Activated CD4-positive, alpha-beta memory T cell treated with anti-CD3 and anti-CD28 coated beads, Interleukin-2, amount 10 ng/mL, durations not matched to agents 7 days and 5 days (primary cell): Measurements from ENCODE around the gene RNF225. TPM values are rescaled to one million over a fixed set of nuclear protein-coding genes. Genes with fewer than 3 reads are reported as not detected.
A peak's percentile ranks its signal among the peaks of the same experiment; 100 is the strongest.

Experiments used
- CTCF ChIA-PET: fragments of 350-600 bp; sonication (Branson Sonifier 250); formaldehyde crosslinking; loops from one replicate; lab custom pipeline; 2021; ENCODE audit warnings: antibody characterized with exemption, inconsistent platforms; lab: Charles Lee
- POLR2A ChIA-PET: fragments of 350-600 bp; sonication (Branson Sonifier 250); formaldehyde crosslinking; loops from one replicate; lab custom pipeline; 2021; ENCODE audit warnings: antibody characterized with exemption; lab: Charles Lee
- DNase-seq: peaks from one replicate; pipeline ENCODE4 v3.0.0-alpha.2; 2020
- H3K27ac Mint-ChIP-seq: one replicate; pipeline ENCODE4 v1.8.0; 2021; ENCODE audit warnings: mild to moderate bottlenecking, mixed read lengths
- H3K27me3 Mint-ChIP-seq: one replicate; pipeline ENCODE4 v1.8.0; 2021; ENCODE audit warnings: mixed read lengths
- H3K36me3 Mint-ChIP-seq: one replicate; pipeline ENCODE4 v1.8.0; 2021; ENCODE audit warnings: low read depth, mixed read lengths
- H3K4me1 Mint-ChIP-seq: one replicate; pipeline ENCODE4 v1.8.0; 2021; ENCODE audit warnings: mixed read lengths
- H3K4me3 Mint-ChIP-seq: one replicate; pipeline ENCODE4 v1.8.0; 2021; ENCODE audit warnings: mild to moderate bottlenecking, mixed read lengths
- H3K9me3 Mint-ChIP-seq: one replicate; pipeline ENCODE4 v1.8.0; 2021; ENCODE audit warnings: mixed read lengths
- total RNA-seq, 2 experiments: library from RNA; stranded (reverse); gene quantifications; one replicate each; pipeline ENCODE4 v1.2.3, GENCODE V29; 2021

Gene RNF225
- total RNA-seq, 2 experiments from 2014 or later: 0.45 TPM; not detected in 1

DNA sequence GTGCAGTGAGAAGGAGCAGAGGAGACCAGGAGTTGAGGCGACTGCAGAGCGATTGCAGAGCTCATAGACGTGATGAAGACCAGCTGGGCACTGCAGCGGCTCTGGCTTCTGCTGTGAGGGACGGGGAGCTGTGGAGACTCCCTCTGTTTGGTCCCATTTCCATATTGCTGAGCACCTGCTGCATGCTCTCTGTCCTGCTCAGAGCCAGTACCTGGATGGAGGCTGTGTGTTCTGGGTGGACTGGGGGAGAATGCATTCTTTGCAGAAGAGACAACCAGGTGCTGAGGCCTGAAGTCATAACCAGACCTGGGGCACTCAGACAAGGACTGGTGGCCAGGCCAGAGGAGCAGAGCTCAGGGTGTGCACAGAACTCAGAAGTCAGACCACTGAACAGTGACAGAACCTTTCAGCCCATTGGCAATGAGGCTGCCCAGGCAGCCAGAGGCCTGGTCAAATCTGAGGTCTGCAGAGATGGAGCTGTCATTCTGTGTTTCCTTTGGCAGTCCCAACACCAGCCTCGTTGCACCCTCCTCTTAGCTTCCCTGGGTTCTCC, 40.9 kb upstream of the RNF225 start:
- no peak overlapping the region for H3K4me3 Mint-ChIP-seq
- CTCF ChIA-PET: no interaction called here
- POLR2A ChIA-PET: interaction anchor here (0.7 to 1.2 kb wide), 2 partner anchors 9 to 166 kb away, joined by 3 read pairs; no protein-coding TSS in a partner anchor
- H3K9me3 Mint-ChIP-seq: no peaks in the 10 kb centered on the region
- peaks cover 12% of the 10 kb centered on the region for H3K36me3 Mint-ChIP-seq
- no peak for DNase-seq
- peaks cover 18% of the 10 kb centered on the region for H3K4me1 Mint-ChIP-seq
- H3K27me3 Mint-ChIP-seq: peaks cover 4% of the 10 kb centered on the region
- H3K27ac Mint-ChIP-seq: no peak overlapping the region

DNA sequence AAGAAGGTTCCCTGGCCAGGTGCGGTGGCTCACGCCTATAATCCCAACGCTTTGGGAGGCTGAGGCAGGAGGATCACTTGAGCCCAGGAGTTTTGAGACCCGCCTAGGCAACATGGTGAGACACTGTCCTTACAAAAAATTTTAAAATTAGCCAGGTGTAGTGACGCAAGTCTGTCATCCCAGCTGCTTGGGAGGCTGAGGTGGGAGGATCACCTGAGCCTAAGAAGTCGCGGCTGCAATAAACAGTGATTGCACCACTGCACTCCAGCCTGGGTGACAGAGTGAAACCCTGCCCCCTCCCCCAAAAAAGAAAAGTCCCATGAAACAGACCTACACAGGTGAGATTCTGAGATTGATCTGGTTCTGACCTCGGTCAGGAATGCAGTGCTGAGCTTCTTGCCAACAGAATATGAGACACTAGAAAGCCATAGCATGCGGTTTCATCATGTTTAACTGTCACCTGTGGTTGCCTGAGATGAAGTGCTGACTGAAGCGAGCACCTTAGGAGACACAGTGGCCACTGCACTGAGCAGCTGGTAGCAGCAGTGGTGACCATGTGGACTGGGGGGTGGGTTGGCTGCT, 40.1 kb upstream of the RNF225 start:
- DNase-seq: no peak
- peaks cover 16% of the 10 kb centered on the region for H3K4me1 Mint-ChIP-seq
- H3K9me3 Mint-ChIP-seq: no peaks in the 10 kb centered on the region
- no peak overlapping the region for H3K27ac Mint-ChIP-seq
- H3K36me3 Mint-ChIP-seq: peaks cover 9% of the 10 kb centered on the region
- ChIA-PET CTCF (no interaction called here), POLR2A (interaction anchor here (1.2 to 2.8 kb wide), 3 partner anchors 8 to 164 kb away, joined by 3 to 16 read pairs (median 4); partner anchors contain the start of gene ZBTB45)
- no peak overlapping the region for H3K4me3 Mint-ChIP-seq
- H3K27me3 Mint-ChIP-seq: peaks cover 4% of the 10 kb centered on the region

DNA sequence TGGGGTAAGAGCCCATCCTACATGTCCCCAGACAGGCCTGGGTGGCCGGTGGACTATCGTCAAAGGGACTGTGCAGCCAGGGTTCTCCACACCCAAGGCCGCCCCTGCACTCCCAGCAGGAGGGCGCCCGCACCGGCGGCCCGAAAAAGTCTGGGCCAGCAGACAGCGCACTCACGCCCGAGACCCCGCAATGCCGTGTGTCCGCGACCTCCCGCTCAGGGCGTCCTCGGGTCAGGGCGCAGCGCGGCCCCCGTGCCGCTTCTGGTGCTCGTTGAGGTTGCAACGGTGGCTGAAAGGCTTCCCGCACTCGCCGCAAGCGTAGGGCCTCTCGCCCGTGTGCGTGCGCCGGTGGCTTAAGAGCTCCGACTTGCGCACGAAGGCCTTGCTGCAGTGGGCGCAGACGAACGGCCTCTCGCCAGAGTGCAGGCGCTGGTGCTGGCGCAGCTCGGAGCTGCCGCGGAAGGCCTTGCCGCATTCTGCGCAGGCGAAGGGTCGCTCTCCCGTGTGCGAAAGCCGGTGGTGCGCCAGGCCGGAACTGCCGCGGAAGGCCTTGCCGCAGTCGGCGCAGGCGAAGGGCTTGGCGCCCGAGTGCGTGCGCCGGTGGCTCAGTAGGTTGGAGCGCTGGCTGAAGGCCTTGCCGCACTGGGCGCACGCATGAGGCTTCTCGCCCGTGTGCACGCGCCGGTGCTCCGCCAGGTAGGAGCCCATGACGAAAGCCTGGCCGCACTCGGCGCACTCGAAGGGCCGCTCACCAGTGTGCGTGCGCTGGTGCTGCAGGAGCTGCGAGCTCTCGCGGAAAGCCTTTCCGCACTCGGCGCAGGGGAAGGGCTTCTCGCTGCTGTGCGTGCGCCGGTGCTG, 39.3 kb upstream of the RNF225 start:
- peaks cover 3% of the 10 kb centered on the region for H3K36me3 Mint-ChIP-seq
- peaks cover 16% of the 10 kb centered on the region for H3K4me1 Mint-ChIP-seq
- H3K4me3 Mint-ChIP-seq: peak overlapping the region; percentile 24
- ChIA-PET CTCF (interaction anchor here (0.7 kb wide), 1 partner anchor 173 kb away, joined by 3 read pairs; no protein-coding TSS in a partner anchor), POLR2A (interaction anchor here (0.8 to 2.8 kb wide), 6 partner anchors 9 to 173 kb away, joined by 3 to 16 read pairs (median 4); partner anchors contain the start of genes ZBTB45 and ZNF274)
- no peaks in the 10 kb centered on the region for H3K9me3 Mint-ChIP-seq
- peaks cover 4% of the 10 kb centered on the region for H3K27me3 Mint-ChIP-seq
- DNase-seq: peak; percentile 46
- no peak overlapping the region for H3K27ac Mint-ChIP-seq

- H3K9me3 Mint-ChIP-seq: no peaks in the 10 kb centered on the region
- no peak overlapping the region for H3K27ac Mint-ChIP-seq
- peaks cover 2% of the 10 kb centered on the region for H3K36me3 Mint-ChIP-seq
- H3K4me3 Mint-ChIP-seq: peak overlapping the region; percentile 24
- H3K27me3 Mint-ChIP-seq: peaks cover 4% of the 10 kb centered on the region
- DNase-seq: no peak
- POLR2A ChIA-PET: interaction anchor here (0.9 to 2.8 kb wide), 5 partner anchors 10 to 173 kb away, joined by 3 to 16 read pairs (median 4); partner anchors contain the start of genes ZBTB45 and ZNF274
- H3K4me1 Mint-ChIP-seq: peaks cover 17% of the 10 kb centered on the region
- CTCF ChIA-PET: interaction anchor here (0.7 kb wide), 1 partner anchor 173 kb away, joined by 3 read pairs; no protein-coding TSS in a partner anchor
Measured at GRCh38 chr19:58356766-58357480, 38.5 kb upstream of the RNF225 start.

- DNase-seq: no peak
- ChIA-PET CTCF (no interaction called here), POLR2A (interaction anchor here (0.9 to 2.8 kb wide), 4 partner anchors 11 to 174 kb away, joined by 3 to 16 read pairs (median 4); partner anchors contain the start of gene ZNF274)
- Mint-ChIP-seq H3K27me3 (peaks cover 4% of the 10 kb centered on the region), H3K9me3 (no peaks in the 10 kb centered on the region), H3K27ac (no peak overlapping the region), H3K36me3 (peaks cover 3% of the 10 kb centered on the region), H3K4me1 (peaks cover 20% of the 10 kb centered on the region), H3K4me3 (no peak overlapping the region)
Measured at GRCh38 chr19:58357481-58358145, 37.8 kb upstream of the RNF225 start.

- Mint-ChIP-seq H3K4me1 (peaks cover 17% of the 10 kb centered on the region), H3K27ac (peak overlapping the region; percentile 77), H3K9me3 (no peaks in the 10 kb centered on the region), H3K27me3 (no peaks in the 10 kb centered on the region), H3K36me3 (peaks cover 4% of the 10 kb centered on the region), H3K4me3 (peak overlapping the region; percentile 89)
- peak; percentile 45 for DNase-seq
- ChIA-PET POLR2A (interaction anchor here (0.8 to 3.1 kb wide), 17 partner anchors 10 to 762 kb away, joined by 3 to 22 read pairs (median 6); partner anchors contain the start of genes RPS5, ZBTB45, ZNF274 and ZNF446), CTCF (interaction anchor here (1.3 to 3.1 kb wide), 2 partner anchors 14 to 18 kb away, joined by 5 to 15 read pairs; no protein-coding TSS in a partner anchor)
Measured at GRCh38 chr19:58361900-58362271, 33.6 kb upstream of the RNF225 start.

- peaks cover 15% of the 10 kb centered on the region for H3K4me1 Mint-ChIP-seq
- peaks cover 4% of the 10 kb centered on the region for H3K36me3 Mint-ChIP-seq
- peak; percentile 97 for DNase-seq
- no peaks in the 10 kb centered on the region for H3K9me3 Mint-ChIP-seq
- H3K4me3 Mint-ChIP-seq: peak within 1 kb of the TSS; percentile 89
- ChIA-PET CTCF (interaction anchor here (0.7 to 3.1 kb wide), 7 partner anchors 15 to 152 kb away, joined by 3 to 15 read pairs (median 3); partner anchors contain the start of genes ZNF584 and ZSCAN22), POLR2A (interaction anchor here (0.7 to 3.1 kb wide), 23 partner anchors 9 to 763 kb away, joined by 3 to 22 read pairs (median 5); partner anchors contain the start of genes ERVK3-1, RPS5, ZBTB45 and ZNF274)
- H3K27ac Mint-ChIP-seq: peak within 1 kb of the TSS; percentile 77
- H3K27me3 Mint-ChIP-seq: no peaks in the 10 kb centered on the region
Measured at GRCh38 chr19:58362272-58362994, 33.0 kb upstream of the RNF225 start, which contains the start of gene ZNF497. Gene ZNF497, minus strand, starts transcription at chr19:58362751. Its CDS starts 5,116 bp downstream, at chr19:58357635.

GRCh38 chr19:58364146-58364545, 31.3 kb upstream of the RNF225 start:
- H3K27ac Mint-ChIP-seq: no peak overlapping the region
- no peak for DNase-seq
- H3K27me3 Mint-ChIP-seq: no peaks in the 10 kb centered on the region
- no peak overlapping the region for H3K4me3 Mint-ChIP-seq
- H3K4me1 Mint-ChIP-seq: peaks cover 15% of the 10 kb centered on the region
- CTCF ChIA-PET: interaction anchor here (1.5 to 3.1 kb wide), 2 partner anchors 17 to 156 kb away, joined by 7 to 15 read pairs; partner anchors contain the start of gene ZBTB45
- POLR2A ChIA-PET: interaction anchor here (1.1 to 3.1 kb wide), 6 partner anchors 9 to 85 kb away, joined by 3 to 22 read pairs (median 7); partner anchors contain the start of genes RPS5 and ZNF8
- H3K36me3 Mint-ChIP-seq: peaks cover 4% of the 10 kb centered on the region
- no peaks in the 10 kb centered on the region for H3K9me3 Mint-ChIP-seq

DNA sequence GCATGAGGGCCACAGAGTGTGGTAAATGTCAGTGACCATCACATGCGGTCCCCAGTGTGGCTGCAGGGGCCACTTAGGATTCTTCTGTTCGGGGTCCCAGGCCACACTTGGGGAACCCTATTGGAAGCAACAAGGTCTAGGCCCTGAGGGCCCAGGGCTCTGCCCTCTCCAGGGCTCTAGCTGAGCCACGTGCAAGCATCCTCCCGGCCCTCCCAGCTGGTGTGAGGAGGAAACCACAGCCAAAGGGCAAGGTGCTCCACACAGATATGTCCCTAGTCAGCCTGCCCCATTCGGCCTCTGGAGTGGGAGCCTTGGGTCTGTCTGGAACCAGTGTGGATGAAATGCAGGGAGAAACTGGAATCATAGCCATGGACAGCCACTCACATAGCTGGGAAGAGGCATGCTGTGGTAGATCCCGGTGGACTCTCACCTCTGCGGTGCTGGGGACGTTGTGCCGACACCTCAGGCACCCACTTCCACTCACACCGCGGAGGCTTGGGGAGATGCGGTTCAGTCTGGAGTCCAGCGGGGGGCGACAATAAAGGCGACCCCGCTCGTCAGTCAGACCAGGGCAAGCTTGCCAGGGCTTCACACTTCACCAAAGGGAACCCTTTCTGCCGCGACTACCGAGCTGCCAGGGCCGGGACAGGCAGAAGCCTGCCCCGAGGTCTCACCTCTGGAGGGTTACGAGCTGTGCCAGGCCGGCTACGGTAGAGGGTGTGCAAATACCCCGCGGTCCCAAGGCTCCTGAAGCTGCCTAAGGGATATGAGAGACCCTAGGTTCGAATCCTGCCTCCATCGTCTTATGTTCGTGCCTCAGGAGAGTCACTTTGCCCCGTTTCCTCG, 28.6 kb upstream of the RNF225 start:
- no peak for DNase-seq
- Mint-ChIP-seq H3K4me1 (peaks cover 12% of the 10 kb centered on the region), H3K36me3 (peaks cover 3% of the 10 kb centered on the region), H3K9me3 (no peaks in the 10 kb centered on the region), H3K4me3 (no peak overlapping the region), H3K27me3 (no peaks in the 10 kb centered on the region), H3K27ac (no peak overlapping the region)
- ChIA-PET CTCF (interaction anchor here (1.9 kb wide), 1 partner anchor 122 kb away, joined by 4 read pairs; no protein-coding TSS in a partner anchor), POLR2A (interaction anchor here (1.3 kb wide), 1 partner anchor 40 kb away, joined by 4 read pairs; the partner anchor contains the start of gene ZSCAN22)

- ChIA-PET CTCF (no interaction called here), POLR2A (no interaction called here)
- no peak overlapping the region for H3K27ac Mint-ChIP-seq
- H3K27me3 Mint-ChIP-seq: no peaks in the 10 kb centered on the region
- no peaks in the 10 kb centered on the region for H3K9me3 Mint-ChIP-seq
- no peaks in the 10 kb centered on the region for H3K36me3 Mint-ChIP-seq
- no peak overlapping the region for H3K4me3 Mint-ChIP-seq
- H3K4me1 Mint-ChIP-seq: peaks cover 5% of the 10 kb centered on the region
- DNase-seq: no peak
Measured at GRCh38 chr19:58367698-58368454, 27.6 kb upstream of the RNF225 start.
